Tibial artery (tissue), 4 donors: ENCODE results near the gene CCHCR1.

Experiments
- DNase-seq, 2 donors: peaks; one replicate each; pipeline ENCODE4 v3.0.0-alpha.2; 2019
- H3K27ac ChIP-seq, 2 donors: fragments of 200-600 bp; sonication (generic) in 1 of 2; 1 replicate in 1 of 2; 2 replicates in 1 of 2; pipeline ENCODE4 v1.5.1; 2018 to 2019; ENCODE audit warnings: mild to moderate bottlenecking in 1 of 2
- H3K27me3 ChIP-seq, 2 donors: fragments of 200-600 bp; sonication (generic) in 1 of 2; one replicate each; pipeline versions ENCODE4 v1.5.1 to v1.6.0; 2016 to 2019
- H3K36me3 ChIP-seq, 3 donors: fragments of 200-600 bp; sonication (generic) in 2 of 3; one replicate each; pipeline ENCODE4 v1.5.1; 2016 to 2019; ENCODE audit warnings: mild to moderate bottlenecking in 2 of 3
- H3K4me1 ChIP-seq, 4 donors: fragments of 200-600 bp; sonication (generic) in 2 of 4; 1 replicate in 3 of 4; 2 replicates in 1 of 4; pipeline ENCODE4 v1.5.1; 2016 to 2019
- H3K4me3 ChIP-seq, 2 donors: fragments of 200-600 bp; sonication (generic) in 1 of 2; 1 replicate in 1 of 2; 2 replicates in 1 of 2; pipeline ENCODE4 v1.5.1; 2018 to 2019; ENCODE audit warnings: mild to moderate bottlenecking in 2 of 2
- H3K9me3 ChIP-seq, 3 donors: fragments of 200-600 bp; sonication (generic) in 1 of 3; one replicate each; pipeline ENCODE4 v1.5.1; 2016 to 2019
- intact Hi-C: fragments of 100-400 bp; cut with DNase I; formaldehyde crosslinking; loops from one replicate; pipeline ENCODE4 v1.15.0; 2023; ENCODE audit warnings: low total_unique reads
- TF ChIP-seq, protein P1 (sequence below), 2 experiments: fragments of 200-600 bp in 1 of 2; fragments of 450-650 bp in 1 of 2; IDR thresholded peaks; one replicate each; pipeline ENCODE4 v1.5.1; 2017 to 2019; ENCODE audit warnings: antibody characterized with exemption in 2 of 2, mild to moderate bottlenecking in 1 of 2, moderate library complexity in 1 of 2

The CCHCR1 gene, protein sequence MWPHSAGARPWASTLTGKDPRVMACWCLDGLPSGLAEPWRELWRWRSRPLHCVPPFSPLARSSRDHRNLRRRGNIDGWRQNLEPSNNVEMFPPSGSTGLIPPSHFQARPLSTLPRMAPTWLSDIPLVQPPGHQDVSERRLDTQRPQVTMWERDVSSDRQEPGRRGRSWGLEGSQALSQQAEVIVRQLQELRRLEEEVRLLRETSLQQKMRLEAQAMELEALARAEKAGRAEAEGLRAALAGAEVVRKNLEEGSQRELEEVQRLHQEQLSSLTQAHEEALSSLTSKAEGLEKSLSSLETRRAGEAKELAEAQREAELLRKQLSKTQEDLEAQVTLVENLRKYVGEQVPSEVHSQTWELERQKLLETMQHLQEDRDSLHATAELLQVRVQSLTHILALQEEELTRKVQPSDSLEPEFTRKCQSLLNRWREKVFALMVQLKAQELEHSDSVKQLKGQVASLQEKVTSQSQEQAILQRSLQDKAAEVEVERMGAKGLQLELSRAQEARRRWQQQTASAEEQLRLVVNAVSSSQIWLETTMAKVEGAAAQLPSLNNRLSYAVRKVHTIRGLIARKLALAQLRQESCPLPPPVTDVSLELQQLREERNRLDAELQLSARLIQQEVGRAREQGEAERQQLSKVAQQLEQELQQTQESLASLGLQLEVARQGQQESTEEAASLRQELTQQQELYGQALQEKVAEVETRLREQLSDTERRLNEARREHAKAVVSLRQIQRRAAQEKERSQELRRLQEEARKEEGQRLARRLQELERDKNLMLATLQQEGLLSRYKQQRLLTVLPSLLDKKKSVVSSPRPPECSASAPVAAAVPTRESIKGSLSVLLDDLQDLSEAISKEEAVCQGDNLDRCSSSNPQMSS

DNA sequence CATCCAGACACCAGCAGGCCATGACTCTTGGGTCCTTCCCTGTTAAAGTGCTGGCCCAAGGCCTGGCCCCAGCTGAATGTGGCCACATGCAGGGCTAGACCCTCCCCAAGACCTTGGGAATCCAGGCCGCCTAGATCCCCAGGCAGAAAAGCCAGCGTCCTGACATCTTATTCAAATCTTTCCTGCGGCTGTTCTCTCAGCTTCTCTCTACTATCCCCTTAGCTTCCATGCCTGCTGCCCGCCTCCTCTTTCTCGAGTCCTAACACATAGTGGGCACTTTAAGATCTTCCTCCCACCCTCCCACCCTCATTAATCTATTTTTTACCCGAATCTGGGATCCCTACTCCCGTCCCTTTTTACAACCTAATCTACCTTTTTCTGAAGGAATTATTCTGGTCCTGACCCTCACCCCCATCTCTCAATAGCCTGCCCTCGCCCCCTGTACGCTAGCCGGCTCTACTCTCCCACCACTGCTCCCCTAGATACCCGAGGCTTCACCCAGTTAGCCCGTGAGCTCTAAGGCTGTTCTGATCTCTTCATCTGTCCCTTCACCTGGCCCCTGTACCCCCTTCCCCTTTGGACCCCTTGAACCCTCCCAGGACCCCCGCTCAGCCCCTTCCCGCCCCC is at the start of gene CCHCR1:
CCHCR1 (minus strand) TSS at position 290 of the 627 bp plus-strand sequence; CDS start at position 88, 202 bp downstream.
- Histone ChIP-seq H3K27ac (peak within 1 kb of the TSS; percentile 78 to 91), H3K4me3 (peak within 1 kb of the TSS; percentile 70 to 78), H3K36me3 (peaks cover 0 to 32% (median 9%) of the 10 kb centered on the region in 3 donors), H3K9me3 (no peaks in the 10 kb centered on the region), H3K27me3 (no peaks in the 10 kb centered on the region), H3K4me1 (peaks cover 0 to 23% (median 18%) of the 10 kb centered on the region in 4 donors)
- TF ChIP-seq, protein P1, sequence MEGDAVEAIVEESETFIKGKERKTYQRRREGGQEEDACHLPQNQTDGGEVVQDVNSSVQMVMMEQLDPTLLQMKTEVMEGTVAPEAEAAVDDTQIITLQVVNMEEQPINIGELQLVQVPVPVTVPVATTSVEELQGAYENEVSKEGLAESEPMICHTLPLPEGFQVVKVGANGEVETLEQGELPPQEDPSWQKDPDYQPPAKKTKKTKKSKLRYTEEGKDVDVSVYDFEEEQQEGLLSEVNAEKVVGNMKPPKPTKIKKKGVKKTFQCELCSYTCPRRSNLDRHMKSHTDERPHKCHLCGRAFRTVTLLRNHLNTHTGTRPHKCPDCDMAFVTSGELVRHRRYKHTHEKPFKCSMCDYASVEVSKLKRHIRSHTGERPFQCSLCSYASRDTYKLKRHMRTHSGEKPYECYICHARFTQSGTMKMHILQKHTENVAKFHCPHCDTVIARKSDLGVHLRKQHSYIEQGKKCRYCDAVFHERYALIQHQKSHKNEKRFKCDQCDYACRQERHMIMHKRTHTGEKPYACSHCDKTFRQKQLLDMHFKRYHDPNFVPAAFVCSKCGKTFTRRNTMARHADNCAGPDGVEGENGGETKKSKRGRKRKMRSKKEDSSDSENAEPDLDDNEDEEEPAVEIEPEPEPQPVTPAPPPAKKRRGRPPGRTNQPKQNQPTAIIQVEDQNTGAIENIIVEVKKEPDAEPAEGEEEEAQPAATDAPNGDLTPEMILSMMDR (IDR thresholded peaks at IDR 0.05), result no peak
- intact Hi-C loops, result loop anchor here (5.0 kb wide), 1 partner anchor 40 kb away; no protein-coding TSS in a partner anchor
- no peak for DNase-seq

DNA sequence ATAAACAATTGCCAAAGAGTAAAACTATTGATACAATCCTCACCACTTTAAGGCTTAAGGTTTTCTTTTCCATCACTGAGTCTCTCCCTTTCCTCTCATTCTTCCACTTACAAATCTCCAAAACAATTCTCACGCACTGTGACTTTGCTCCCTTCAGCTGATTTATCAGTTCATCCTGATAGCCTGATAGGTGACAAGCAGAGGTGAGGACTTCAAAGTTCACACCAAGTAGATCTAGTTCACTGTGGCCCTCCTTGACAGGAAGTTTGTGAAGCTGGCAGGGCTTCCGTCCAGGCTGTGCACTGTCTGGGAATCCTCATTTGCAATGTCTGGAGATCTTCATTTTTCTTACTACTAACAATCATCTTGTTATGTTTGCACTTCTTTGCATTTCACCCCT is 48.0 kb upstream of the CCHCR1 start:
- H3K36me3 ChIP-seq, result no peaks in the 10 kb centered on the region
- no peak for DNase-seq
- H3K4me3 ChIP-seq, result no peak overlapping the region
- no peak overlapping the region for H3K27ac ChIP-seq
- peaks cover 0 to 24% (median 13%) of the 10 kb centered on the region in 4 donors for H3K4me1 ChIP-seq
- H3K27me3 ChIP-seq, result no peaks in the 10 kb centered on the region
- TF ChIP-seq, protein P1 (IDR thresholded peaks at IDR 0.05), result no peak
- peaks cover 0 to 6% (median 0%) of the 10 kb centered on the region in 3 donors for H3K9me3 ChIP-seq
- intact Hi-C loops, result no loop called here

DNA sequence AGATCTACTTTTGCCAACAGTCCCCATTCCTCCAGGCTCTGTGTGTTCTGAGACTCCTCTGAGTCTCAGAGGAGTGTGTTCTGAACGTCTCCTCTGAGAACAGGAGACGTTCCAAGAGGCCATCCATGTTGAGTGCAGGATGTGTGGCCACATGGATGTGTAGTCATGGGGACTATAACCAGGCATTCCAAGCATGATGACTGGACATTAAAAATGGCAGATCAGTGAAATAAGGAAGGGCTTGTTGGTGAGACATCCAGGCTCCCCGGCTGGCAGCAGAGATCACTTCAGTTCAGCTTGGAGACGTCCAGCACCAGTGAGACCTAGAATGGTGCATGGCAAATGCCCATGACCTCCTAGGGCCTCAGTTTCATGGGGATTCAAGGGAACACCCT is 47.1 kb upstream of the CCHCR1 start:
- H3K4me1 ChIP-seq, result peaks cover 0 to 24% (median 13%) of the 10 kb centered on the region in 4 donors
- H3K27ac ChIP-seq, result no peak overlapping the region
- no peak overlapping the region for H3K4me3 ChIP-seq
- H3K27me3 ChIP-seq, result no peaks in the 10 kb centered on the region
- H3K9me3 ChIP-seq, result peaks cover 0 to 11% (median 0%) of the 10 kb centered on the region in 3 donors
- DNase-seq, result no peak
- intact Hi-C loops, result no loop called here
- TF ChIP-seq, protein P1 (IDR thresholded peaks at IDR 0.05), result no peak
- no peaks in the 10 kb centered on the region for H3K36me3 ChIP-seq

DNA sequence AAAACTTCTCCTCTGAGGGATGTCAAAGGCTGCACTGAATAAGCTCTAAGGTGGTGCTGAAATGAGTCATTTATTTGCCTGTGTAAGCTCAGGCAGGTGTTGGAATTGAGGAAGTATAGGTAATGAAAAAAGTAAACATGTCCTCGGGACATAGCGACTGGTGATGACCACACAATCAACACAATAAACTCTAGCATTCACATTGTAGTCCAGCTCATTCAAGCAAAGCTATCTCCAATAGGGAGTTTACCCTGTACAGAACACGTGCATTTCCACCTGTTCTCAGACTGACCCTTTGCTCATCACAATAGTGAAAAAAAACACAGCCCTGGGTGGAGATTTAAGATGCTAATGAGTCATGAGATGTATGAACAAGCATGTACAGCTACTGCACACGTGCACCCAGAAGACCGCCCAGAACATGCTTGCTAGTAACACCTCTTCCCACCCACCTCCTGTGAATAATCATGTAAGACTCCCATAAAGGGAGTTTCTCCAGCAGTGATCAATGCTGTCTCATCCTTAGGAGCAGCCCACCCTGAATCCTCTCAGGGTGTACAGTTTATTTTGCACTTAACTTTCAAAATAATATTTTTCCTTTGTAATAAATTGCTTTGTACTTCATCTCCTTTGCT is 45.9 kb upstream of the CCHCR1 start:
- DNase-seq, result no peak
- Histone ChIP-seq H3K27me3 (no peaks in the 10 kb centered on the region), H3K4me3 (peak overlapping the region; percentile 43 to 55), H3K36me3 (no peaks in the 10 kb centered on the region), H3K9me3 (peaks cover 0 to 11% (median 0%) of the 10 kb centered on the region in 3 donors), H3K4me1 (peaks cover 0 to 31% (median 15%) of the 10 kb centered on the region in 4 donors), H3K27ac (peak overlapping the region; percentile 46 to 61)
- intact Hi-C loops, result no loop called here
- TF ChIP-seq, protein P1 (IDR thresholded peaks at IDR 0.05), result no peak
